AG08396 (cell line): ENCODE measurements around the gene GLYAT.

Experiments
- DNase-seq: peaks from one replicate; pipeline ENCODE4 v3.0.0; 2012; ENCODE audit warnings: low spot score, mixed read lengths

The GLYAT gene, protein sequence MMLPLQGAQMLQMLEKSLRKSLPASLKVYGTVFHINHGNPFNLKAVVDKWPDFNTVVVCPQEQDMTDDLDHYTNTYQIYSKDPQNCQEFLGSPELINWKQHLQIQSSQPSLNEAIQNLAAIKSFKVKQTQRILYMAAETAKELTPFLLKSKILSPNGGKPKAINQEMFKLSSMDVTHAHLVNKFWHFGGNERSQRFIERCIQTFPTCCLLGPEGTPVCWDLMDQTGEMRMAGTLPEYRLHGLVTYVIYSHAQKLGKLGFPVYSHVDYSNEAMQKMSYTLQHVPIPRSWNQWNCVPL

DNA sequence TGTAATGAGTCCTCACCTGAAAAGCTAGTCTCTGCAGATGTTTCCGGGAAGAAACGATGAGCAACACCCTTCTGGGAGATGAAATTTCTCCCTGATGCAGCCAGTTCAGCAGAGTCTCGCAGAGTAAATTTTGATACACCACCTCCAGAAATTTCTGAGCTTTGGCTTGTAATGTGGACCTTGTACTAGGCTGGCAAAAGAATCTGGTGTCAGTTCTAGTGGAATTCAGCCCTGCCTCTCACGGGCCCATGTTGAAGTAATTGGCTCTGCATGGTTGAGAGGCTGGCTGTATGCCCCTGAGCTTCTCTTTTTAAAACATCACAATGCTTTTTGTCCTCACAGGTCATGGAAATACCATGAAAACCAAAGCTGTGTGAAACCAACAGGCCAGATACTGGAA, at the start of gene GLYAT:
GLYAT (minus strand) TSS at position 125 of the 400 bp plus-strand sequence. CDS start 7,447 bp downstream, outside the sequence.
- DNase-seq = no peak

DNA sequence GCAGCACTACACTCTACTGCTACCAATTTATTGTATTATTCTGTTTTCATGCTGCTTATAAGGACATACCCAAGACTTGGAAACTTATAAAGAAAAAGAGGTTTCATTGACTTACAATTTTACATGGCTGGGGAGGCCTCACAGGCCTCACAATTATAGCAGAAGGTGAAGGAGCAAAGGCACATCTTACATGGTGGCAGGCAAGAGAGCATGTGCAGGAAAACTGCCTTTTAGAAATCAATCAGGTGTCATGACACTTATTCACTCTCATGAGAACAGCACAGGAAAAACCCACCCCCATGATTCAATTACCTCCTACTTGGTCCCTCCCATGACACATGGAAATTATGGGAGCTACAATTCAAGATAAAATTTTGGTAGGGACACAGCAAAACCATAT, 49.6 kb upstream of the GLYAT start:
- DNase-seq = no peak

DNA sequence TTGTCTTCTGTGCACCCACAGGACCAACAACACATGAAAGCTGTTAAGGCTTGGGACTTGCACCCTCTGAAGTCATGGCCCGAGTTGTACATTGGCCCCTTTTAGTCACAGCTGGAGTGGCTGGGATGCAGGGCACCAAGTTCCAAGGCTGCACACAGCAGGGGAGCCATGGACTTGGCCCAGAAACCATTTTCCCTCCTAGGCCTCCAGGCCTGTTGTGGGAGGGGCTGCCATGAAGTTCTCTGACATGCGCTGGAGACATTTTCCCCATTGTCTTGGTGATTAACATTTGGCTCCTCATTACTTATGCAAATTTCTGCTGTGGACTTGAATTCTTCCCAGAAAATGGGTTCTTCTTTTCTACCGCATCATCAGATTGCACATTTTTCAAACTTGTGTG, 48.8 kb upstream of the GLYAT start:
- no peak for DNase-seq

DNA sequence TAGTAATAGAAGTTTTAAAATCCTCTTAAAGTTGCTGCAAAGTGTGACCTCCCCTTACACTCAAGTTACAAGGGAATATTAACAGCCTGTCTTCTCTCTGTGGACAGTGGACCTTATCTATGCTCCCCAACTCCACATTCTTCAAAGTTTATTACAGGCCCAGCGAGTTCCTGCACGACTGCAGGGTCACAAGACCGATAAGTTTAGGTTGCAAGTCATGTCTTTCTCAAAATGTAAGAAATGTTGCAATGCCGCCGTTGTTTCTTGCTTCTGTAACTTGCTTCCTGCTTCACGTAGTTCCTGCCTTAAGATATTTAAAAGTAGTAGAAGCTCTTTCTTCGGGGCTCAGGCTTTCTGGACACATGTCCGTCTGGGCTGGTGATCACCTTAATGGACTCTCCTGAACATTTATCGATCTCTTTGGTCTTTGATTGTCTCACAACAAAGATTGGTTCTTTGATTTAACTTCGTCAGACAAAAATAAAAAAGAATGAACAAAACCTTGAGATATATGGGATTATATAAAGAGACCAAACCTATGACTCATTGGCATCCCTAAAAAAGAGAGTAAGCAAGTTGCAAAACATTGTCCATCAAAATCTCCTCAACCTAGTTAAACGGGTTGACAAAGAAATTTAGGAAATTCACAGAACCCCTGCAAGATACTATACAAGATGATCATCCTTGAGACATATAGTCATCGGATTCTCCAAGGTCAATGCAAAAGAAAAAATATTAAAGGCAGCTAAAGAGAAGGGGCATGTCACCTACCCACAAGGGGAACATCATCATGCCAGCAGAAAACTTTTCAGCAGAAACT, 45.4 kb upstream of the GLYAT start:
- no peak for DNase-seq

DNA sequence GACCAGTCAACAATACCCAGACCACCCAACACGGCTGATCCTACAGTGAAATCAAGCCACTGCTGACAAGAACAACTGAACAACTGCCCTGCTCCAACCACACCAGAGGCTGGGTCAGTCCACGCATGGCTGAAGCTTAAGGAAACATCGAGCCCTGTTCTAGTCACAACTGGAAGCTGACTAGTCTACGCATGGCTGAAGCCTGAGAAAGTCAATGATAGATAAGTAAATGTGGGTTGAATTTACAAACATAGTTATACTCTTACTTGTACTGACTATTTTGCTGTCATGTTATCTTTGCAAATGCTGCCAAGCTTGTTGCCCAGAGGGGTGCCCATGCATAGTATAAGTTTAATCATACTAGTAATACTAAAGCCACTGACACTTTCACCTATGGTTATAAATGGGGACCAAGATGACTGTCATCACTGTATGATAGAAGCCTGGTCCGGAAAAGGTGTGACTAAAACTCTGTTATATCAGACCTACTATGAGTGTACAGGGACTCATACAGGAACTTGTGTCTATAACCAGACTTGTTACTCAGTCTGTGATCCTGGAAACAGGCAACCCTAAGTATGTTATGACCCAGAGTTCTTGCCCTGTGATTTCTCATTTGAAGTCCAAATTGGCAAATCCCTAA, 43.4 kb upstream of the GLYAT start:
- no peak for DNase-seq

DNA sequence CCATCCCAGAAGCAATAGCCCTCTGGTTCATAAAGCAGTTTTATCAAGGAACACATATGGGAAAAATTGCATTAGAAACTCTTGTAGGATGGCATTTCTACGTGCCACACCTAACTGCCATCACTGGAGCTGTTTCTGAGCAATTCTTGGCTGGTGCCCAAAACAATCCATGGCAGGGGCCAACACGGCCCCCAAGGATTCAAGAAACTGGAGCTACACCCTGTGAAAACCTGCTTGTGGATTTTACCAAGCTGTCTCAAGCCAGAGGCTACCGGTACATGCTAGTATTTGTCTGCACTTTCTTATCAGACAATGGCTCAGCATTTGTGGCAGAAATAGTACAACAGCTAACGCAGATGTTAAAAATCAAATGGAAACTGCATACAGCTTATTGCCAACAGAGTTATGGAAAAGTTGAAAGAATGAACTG, 42.4 kb upstream of the GLYAT start:
- no peak for DNase-seq

DNA sequence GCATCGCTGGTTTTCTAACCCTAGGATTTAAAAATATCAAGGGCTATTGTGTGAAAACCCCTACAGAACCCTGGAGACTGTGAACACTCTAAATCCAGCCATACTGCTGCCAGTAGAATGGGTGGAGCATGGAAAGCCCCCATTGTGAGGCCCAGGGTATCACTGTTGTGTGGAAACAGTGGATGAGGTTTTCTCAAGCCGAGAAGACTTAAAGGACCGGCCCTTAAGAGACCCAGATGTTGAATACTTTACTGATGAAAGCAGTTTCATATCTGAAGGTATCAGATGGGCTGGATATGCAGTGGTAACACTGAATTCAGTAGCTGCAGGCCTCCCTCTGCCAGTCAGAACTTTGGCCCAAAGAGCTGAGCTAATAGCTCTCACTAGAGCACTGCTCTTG, 41.6 kb upstream of the GLYAT start:
- DNase-seq = no peak

DNA sequence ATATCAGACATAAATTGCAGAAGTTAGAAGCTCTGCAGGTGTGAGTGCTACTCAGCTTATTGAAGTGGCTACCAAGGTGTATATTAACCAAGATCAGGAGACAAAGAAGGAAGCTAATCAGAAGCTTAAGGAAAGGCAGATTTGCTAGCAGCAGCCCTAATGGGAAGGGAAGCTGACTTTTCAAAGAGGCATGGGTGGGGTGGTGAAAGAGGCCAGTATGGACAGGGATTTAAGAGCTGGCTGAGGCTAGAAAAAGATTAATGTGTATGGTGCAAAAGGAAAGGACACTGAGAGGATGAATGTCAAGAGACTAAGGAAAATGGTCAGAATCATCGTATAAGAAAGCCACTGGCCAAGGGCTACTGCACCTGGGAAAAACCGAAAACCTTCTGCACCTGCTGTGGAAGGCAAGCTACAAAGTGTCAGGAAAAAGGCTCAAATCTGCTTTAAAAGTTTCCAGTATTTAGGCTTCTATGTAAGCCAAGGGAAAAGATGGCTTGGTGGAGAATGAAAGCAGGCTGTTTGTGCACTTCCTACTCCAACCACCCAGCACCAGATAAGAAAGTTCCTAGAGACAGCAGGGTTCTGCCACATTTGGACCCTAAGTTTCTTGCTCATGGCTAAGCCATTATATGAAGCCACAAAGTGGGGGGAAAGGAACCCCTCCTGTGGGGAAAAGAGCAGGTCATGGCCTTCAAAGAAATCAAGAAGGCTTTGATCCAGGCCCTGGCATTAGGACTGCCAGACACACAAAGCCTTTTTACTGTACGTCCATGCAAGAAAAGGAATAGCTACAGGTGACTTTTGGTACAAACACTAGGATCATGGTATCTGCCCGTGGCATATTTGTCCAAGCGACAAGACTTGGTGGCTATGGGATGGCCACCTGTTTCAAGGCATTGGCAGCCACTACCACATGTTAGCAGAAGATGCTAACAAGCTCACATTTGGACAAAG, 40.9 kb upstream of the GLYAT start:
- DNase-seq = no peak

DNA sequence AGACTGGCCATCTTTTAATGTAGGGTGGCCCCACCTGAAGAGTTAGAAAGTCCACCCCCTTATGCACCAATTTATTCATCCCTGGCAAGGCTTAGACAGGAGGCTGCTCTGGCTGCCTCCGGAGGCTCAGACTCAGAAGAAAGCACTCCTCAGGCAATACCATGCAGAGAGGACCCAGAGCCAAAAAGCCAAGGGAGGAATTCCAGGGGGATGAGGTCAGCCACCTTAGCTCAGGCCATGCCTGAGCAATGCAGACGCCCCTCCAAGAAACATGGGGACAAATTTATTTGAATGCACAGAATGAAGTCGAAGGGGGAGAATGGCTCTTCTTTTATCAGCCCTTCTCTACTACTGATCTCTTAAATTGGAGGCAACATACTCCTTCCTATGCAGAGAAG, 39.7 kb upstream of the GLYAT start:
- no peak for DNase-seq

DNA sequence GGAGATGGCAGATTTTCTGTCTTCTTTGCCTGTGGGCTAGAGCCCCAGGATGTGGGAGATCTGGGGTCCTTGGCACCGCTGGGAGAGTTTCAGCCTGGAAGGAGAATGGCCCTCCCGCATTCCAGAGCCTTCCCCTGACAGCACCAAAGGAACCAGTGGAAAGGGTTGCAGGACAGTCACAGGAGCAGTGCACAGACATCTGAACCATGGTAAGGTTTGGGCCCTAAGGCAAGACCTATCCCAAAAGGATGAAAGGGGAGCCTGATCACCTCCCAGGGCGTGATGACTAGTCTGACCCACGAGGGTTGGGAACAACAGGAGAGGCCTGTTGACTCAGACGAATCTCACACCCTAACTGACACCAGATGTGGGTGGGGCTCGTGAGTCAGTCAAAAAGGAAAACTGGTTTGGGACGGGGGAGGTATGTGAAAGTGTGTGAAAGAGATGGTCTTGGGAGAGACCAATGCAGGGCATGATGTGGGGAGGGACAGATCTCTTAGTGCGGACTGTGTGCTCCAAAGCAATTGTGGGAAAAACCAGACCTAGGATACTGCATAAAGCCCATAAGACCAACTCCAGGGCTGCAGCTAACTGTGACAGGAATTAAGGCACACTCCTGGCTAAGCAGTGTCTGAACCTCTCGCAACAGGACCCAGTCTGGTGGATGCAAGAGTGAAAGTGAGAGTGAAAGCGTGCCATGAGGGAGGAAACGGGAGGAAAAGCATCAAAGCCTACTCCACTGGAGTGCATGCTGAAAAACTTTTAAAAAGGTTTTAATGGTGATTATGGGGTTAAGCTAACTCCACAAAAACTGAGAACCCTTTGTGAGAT, 39.1 kb upstream of the GLYAT start:
- peak; percentile 7 for DNase-seq

DNA sequence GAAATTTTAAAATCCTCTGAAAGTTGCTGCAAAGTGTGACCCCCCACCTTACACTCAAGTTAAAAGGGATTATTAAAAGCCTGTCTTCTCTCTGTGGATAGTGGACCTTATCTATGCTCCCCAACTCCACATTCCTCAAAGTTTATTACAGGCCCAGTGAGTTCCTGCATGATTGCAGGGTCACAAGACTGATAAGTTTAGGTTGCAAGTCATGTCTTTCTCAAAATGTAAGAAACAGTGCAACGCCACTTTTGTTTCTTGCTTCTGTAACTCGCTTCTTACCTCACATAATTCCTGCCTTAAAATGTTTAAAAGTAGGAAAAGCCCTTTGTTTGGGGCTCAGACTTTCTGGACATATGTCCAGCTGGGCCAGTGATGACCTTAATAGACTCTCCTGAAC, 38.4 kb upstream of the GLYAT start:
- no peak for DNase-seq

DNA sequence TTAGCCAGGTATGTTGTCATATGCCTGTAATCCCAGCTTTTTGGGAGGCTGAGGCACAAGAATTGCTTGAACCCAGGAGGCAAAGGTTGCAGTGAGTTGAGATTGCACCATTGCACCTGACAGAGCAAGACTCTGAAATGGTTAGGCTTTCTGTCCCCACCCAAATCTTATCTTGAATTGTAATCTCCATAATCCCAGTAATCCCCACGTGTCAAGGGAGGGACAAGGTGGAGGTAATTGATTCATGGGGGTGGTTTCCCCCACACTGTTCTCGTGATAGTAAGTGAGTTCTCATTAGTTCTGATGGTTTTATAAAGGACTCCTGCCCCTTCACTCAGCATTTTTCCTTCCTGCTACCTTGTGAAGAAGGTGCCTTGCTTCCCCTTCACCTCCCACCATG, 37.6 kb upstream of the GLYAT start:
- DNase-seq = no peak

DNA sequence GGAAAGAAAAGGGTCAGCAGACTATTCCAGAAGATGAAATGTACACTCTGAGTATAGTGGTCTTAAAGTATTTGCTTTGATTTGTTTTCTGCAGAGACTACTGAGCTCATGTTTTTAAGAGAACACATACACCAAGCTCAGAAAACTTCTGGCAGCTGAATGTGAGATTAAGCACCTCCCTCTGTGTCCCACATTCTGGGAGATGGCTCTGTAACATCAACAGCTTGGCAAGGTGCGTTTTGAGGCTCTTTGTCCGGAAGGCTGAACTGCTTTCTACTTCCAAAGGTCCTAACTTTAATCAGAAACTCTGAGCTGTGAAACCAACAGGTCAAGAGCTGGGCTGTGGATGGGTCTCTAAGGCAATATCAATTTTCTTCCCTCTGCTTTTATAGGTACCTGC, 36.4 kb upstream of the GLYAT start:
- no peak for DNase-seq

DNA sequence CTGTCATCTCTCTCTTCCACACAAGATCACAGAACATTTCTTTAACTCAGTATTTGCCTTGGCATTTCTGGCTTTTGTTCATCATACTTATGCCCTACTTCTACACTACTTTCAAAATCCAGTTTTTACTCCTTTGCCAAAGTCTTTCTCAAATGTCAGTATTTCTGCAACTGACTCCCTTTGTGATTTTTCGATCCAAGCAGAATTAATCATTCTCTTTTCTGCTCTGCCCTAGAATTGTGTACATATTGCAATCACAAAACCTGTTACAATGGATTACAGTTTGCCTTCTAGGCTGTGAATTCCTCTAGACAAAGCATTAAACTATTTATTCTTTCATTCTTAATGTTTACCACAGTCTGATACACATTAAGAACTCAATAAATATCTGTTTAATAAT, 33.3 kb upstream of the GLYAT start:
- no peak for DNase-seq

DNA sequence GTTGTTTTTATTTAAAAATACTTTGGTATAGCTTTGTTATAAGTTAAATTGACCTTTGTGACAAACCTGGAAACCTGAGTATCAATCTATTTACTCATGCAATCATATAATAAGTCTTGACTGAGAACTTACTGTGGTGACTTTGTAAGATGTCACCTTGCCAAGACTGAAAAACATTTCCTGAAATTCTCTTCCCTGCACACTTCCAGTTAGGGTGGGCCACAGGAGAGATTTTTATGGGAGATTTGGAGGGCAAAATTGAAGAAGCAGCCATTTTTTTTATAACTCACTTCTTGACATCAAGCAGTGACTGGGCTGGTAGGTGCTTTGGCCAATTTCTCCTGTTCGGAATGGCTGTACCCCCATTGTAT, 31.4 kb upstream of the GLYAT start:
- no peak for DNase-seq

DNA sequence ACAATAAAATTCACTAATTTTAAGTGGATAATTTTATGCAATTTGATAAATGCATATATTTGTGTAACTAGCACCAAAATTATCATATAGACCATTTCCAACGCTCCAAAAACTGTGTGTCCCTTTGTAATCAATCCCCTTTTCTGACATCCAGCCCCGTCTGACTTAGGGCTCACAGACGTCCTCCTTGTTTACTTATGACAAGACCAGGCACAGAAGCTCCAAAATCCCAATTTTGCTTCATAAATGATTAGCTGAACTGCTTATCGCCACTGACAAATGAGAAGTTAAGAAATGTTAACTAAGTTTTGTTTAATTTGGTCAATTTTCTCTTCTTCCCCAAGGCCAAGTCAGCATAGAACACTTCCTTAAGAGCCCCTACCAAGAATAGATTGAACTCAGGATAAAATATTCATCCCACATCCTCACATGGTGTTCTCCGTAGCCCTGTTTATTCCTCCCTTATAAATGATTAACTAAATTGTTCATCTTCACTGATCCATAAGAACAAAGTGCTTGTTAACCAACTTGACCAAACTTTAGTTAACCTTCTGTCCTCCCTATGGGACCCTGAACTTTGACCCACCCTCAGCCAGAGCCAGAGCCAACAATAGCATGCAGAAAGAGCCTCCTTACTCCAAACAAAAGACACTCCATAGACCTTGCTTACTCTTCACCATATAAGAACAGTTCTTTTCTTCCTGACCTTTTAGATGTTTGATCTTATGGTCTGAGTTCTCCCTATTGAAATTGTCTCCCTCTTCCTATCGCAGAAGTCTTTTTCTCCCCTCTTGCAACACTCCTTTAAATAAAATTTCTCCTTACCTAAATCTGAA, 30.8 kb upstream of the GLYAT start:
- no peak for DNase-seq

DNA sequence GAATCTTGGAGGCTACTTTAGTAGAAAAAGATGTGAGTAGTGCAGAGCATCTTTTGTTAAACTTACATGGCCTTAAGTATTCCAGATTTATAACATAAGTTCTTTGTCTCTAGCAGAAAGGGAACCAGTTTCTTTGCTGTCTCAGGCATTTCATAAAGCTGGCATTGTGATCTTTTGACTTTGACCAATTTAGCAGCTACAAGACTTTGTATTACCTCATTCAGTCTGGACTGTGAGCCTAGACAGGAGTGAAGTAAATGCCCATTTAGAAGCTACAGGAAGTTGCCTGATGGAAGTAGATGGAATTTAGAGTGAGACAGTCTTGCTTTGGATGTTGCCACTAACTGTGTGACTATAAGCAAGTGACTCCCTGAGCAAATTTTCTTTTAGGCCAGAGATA, 25.7 kb upstream of the GLYAT start:
- no peak for DNase-seq

DNA sequence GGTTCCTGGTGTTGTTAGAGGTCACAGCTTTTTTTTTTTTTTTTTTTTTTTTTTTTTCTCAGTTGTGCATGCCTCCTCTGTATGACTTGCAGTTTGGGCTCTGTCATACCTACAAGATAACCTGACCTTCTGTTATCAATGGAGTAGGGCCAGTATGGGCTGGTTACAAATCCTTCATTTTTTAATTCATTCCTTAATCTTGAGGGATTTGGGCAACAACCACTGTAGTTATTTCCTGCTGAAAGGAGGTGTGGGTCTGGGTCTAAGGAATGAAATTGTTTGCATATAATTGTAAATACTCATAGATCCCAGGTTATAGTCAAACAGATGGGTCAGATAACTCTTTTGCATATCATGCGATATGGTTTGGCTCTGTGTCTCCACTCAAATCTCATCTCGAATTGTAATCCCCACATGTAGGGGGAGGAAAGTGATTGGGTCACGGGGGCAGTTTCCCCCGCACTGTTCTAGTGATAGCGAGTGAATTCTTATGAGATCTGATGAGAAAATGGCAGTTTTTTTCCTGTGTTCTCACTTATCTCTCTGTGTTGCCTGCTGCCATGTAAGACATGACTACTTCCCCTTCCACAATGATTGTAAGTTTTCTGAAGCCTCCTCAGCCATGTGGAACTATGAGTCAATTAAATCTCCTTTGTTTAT, 14.1 kb upstream of the GLYAT start:
- no peak for DNase-seq

DNA sequence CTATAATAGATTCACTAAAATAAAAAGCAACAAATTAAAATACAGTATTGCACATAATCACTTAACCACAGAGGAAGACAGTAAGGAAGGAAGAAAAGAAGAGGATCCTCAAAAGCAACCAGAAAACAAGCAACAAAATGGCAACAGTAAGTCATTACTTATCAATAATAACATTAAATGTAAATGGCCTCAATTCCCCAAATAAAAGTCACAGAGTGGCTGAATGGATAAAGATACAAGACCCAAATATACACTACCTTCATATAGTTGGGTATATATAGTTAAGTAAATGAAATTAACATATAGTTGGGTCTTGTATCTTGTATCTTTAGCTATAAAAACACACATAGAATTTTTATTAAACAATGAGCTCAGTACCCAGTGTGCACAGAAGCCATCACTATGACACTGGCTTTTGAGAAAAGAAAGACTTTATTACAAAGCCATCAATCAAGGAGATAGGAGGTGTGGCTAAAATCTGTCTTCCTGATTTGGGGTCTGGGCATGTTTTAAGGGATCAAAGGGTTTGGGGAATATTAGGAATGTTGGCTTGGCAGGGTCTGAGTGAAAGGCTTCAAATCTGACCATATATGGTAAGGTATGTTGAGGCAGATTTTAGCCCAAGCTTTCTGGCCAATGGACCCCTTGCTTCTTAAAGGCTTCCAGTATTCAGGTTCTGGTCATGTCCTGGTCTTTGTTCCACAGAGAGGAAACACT, 13.4 kb upstream of the GLYAT start:
- DNase-seq = no peak
